CD14-positive monocyte (primary cell): ENCODE measurements around the gene RFX2. TPM values are rescaled to one million over a fixed set of nuclear protein-coding genes. Genes with fewer than 3 reads are reported as not detected.

Experiments
- DNase-seq, 3 donors: peaks; one replicate each; pipeline ENCODE4 v3.0.0-alpha.2; 2011 to 2022
- H2AFZ ChIP-seq: 2 replicates; pipeline ENCODE4 v1.6.0; 2012; ENCODE audit warnings: mild to moderate bottlenecking, low read depth, low read length, inconsistent platforms; ENCODE audit not compliant: insufficient read depth, poor library complexity, severe bottlenecking
- H3K27ac ChIP-seq, 2 donors: 1 replicate in 1 of 2; 2 replicates in 1 of 2; pipeline ENCODE4 v1.5.1; 2012 to 2013; ENCODE audit warnings: low read length in 2 of 2, control low read depth in 1 of 2, inconsistent platforms in 1 of 2, low read depth in 1 of 2, mild to moderate bottlenecking in 1 of 2
- H3K27me3 ChIP-seq, 2 donors: one replicate each; pipeline versions ENCODE4 v1.6.0 to v1.6.1; 2011 to 2013; ENCODE audit warnings: low read length in 2 of 2; ENCODE audit not compliant: control insufficient read depth in 2 of 2, insufficient read depth in 2 of 2
- H3K36me3 ChIP-seq, 2 donors: replicated peaks in 1 of 2; 1 replicate in 1 of 2; 2 replicates in 1 of 2; pipeline versions ENCODE4 v1.5.1 to v1.6.1; 2012 to 2013; ENCODE audit warnings: low read length in 2 of 2, control low read depth in 1 of 2, inconsistent platforms in 1 of 2, mild to moderate bottlenecking in 1 of 2; ENCODE audit not compliant: insufficient read depth in 2 of 2, control insufficient read depth in 1 of 2
- H3K4me1 ChIP-seq, 2 donors: 1 replicate in 1 of 2; 2 replicates in 1 of 2; pipeline versions ENCODE4 v1.5.1 to v1.6.1; 2012 to 2013; ENCODE audit warnings: low read length in 2 of 2, control low read depth in 1 of 2, inconsistent platforms in 1 of 2, mild to moderate bottlenecking in 1 of 2, moderate library complexity in 1 of 2; ENCODE audit not compliant: insufficient read depth in 2 of 2, control insufficient read depth in 1 of 2
- H3K4me2 ChIP-seq: replicated peaks from 2 replicates; pipeline ENCODE3; 2012; ENCODE audit warnings: low read length, moderate library complexity, mild to moderate bottlenecking; ENCODE audit not compliant: poor library complexity, severe bottlenecking; ENCODE audit errors: extremely low read depth
- H3K4me3 ChIP-seq, 3 experiments: fragments of 200-600 bp in 1 of 3; sonication (generic) in 1 of 3; replicated peaks in 1 of 3; 1 replicate in 2 of 3; 2 replicates in 1 of 3; pipeline ENCODE4 v1.5.1; 2011 to 2013; ENCODE audit warnings: low read length in 3 of 3, mild to moderate bottlenecking in 3 of 3, control low read depth in 2 of 3, low read depth in 2 of 3, inconsistent platforms in 1 of 3, moderate library complexity in 1 of 3
- H3K79me2 ChIP-seq: 2 replicates; pipeline ENCODE4 v1.6.0; 2012; ENCODE audit warnings: mild to moderate bottlenecking, control low read depth, inconsistent platforms, low read length, moderate library complexity; ENCODE audit not compliant: insufficient read depth
- H3K9ac ChIP-seq: 2 replicates; pipeline ENCODE4 v1.6.0; 2017; ENCODE audit warnings: low read length, mild to moderate bottlenecking; ENCODE audit not compliant: insufficient read depth, poor library complexity, severe bottlenecking
- H3K9me3 ChIP-seq, 2 donors: replicated peaks in 1 of 2; 1 replicate in 1 of 2; 2 replicates in 1 of 2; pipeline versions ENCODE4 v1.5.1 to v1.6.1; 2012 to 2013; ENCODE audit warnings: low read length in 2 of 2, control low read depth in 1 of 2; ENCODE audit not compliant: control insufficient read depth in 1 of 2, insufficient read depth in 1 of 2
- H4K20me1 ChIP-seq: 2 replicates; pipeline ENCODE4 v1.6.0; 2012; ENCODE audit warnings: mild to moderate bottlenecking, low read length, control low read depth, moderate library complexity; ENCODE audit not compliant: insufficient read depth
- H3K27ac Mint-ChIP-seq, 7 donors: one replicate each; pipeline ENCODE4 v1.8.0; 2020; ENCODE audit warnings: mild to moderate bottlenecking in 7 of 7, mixed read lengths in 7 of 7, moderate library complexity in 6 of 7, inconsistent platforms in 2 of 7
- H3K27me3 Mint-ChIP-seq, 3 donors: one replicate each; pipeline ENCODE4 v1.8.0; 2021 to 2022; ENCODE audit warnings: low read depth in 3 of 3, mild to moderate bottlenecking in 3 of 3, mixed read lengths in 3 of 3, moderate library complexity in 3 of 3, inconsistent platforms in 1 of 3
- H3K36me3 Mint-ChIP-seq, 2 donors: one replicate each; pipeline ENCODE4 v1.8.0; 2020; ENCODE audit warnings: mixed read lengths in 2 of 2, inconsistent platforms in 1 of 2, mild to moderate bottlenecking in 1 of 2
- H3K4me1 Mint-ChIP-seq: one replicate; pipeline ENCODE4 v1.8.0; 2020; ENCODE audit warnings: mild to moderate bottlenecking, mixed read lengths
- H3K4me3 Mint-ChIP-seq, 2 donors: one replicate each; pipeline ENCODE4 v1.8.0; 2020; ENCODE audit warnings: mild to moderate bottlenecking in 2 of 2, mixed read lengths in 2 of 2, moderate library complexity in 1 of 2
- H3K9me3 Mint-ChIP-seq, 7 donors: one replicate each; pipeline ENCODE4 v1.8.0; 2020 to 2022; ENCODE audit warnings: mixed read lengths in 7 of 7, mild to moderate bottlenecking in 6 of 7, moderate library complexity in 6 of 7, inconsistent platforms in 2 of 7
- WGBS: methylation state at CpG from one replicate; pipeline ENCODE4 v1.1.5; 2013; ENCODE audit warnings: missing lambda C conversion rate; ENCODE audit not compliant: insufficient coverage; 5-methylcytosine and 5-hydroxymethylcytosine counted together
- intact Hi-C, 2 donors: fragments of 100-400 bp; cut with micrococcal nuclease; formaldehyde crosslinking; loops; one replicate each; pipeline versions ENCODE4 v1.15.0 to v1.15.1; 2023
- polyA plus RNA-seq, 3 donors: library from polyadenylated mRNA; depleted of rRNA in 1 of 3; unstranded in 2 of 3; stranded (reverse) in 1 of 3; fragments of 300-500 nt in 2 of 3; fragments of >200 nt in 1 of 3; fragmentation: Illumina TruSeq in 2 of 3; gene quantifications; 1 replicate in 2 of 3; 2 replicates in 1 of 3; pipeline ENCODE4 v1.2.3, GENCODE V29; 2012 to 2021
- TF ChIP-seq, protein P1 (sequence below): fragments of 200-600 bp; IDR thresholded peaks from one replicate; pipeline ENCODE4 v1.8.0; 2022; ENCODE audit warnings: antibody characterized with exemption, mild to moderate bottlenecking

RFX2 gene
- polyA plus RNA-seq, 3 donors = 5.7 to 12.9 (median 8.7) TPM

DNA sequence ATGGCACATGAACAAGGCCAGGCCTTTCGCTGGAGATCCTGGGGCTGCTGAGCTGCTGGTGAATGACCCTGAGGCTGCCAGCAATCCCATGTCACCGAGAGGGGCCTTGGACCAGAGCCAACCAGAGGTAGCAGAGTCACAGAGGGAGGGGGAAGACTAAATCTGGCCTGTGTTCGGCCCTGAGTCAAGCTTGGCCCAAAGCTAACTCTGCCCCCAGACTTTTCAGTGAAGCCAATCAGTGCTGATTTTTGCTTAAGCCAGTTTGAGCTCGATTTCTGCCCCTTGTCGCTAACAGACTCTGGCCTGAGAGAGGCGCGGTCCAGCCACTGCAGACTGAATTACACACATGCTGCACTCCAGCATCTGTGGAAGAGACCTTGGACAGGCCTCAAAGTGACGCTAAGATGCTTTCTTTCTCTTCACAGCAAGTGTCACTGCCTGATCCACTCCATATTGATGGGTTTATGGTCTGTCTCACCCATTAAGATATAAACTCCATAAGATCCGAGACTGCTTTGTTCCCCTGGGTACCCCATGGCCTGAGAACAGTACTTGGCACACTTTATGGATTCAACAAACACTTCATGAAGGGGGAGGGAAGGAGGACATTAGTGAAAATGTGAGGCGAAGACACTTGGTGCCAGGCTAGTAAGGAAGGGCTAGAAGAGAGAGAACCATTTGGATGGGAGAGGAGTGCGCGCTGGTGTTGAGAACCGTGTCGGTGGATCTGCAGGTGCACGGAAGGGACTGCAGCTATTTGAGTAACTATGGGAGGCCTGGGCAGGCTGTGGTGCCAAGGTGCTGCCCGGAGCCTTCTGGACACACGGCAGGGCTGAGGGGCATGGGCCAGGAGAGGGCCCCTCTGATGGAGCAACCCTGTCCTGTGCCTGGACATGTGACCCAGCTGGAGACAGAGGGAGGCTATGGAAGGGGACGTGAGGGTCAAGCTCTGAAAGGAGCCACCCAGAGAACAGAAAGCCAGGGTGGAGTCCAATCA is 150.0 kb downstream of the RFX2 start:
- no peak overlapping the region for H3K4me3 Mint-ChIP-seq
- H3K36me3 ChIP-seq = peaks cover 4 to 42% of the 10 kb centered on the region in 2 donors
- no peaks in the 10 kb centered on the region for H3K9me3 ChIP-seq
- intact Hi-C loops = no loop called here
- no peaks in the 10 kb centered on the region for H3K9me3 Mint-ChIP-seq
- DNase-seq = no peak
- peaks cover 96% of the 10 kb centered on the region for H4K20me1 ChIP-seq
- peak overlapping the region in 6 of 7 donors; percentile 29 to 92 (median 64) for H3K27ac Mint-ChIP-seq
- H3K36me3 Mint-ChIP-seq = peaks cover 20 to 31% of the 10 kb centered on the region in 2 donors
- TF ChIP-seq, protein P1, sequence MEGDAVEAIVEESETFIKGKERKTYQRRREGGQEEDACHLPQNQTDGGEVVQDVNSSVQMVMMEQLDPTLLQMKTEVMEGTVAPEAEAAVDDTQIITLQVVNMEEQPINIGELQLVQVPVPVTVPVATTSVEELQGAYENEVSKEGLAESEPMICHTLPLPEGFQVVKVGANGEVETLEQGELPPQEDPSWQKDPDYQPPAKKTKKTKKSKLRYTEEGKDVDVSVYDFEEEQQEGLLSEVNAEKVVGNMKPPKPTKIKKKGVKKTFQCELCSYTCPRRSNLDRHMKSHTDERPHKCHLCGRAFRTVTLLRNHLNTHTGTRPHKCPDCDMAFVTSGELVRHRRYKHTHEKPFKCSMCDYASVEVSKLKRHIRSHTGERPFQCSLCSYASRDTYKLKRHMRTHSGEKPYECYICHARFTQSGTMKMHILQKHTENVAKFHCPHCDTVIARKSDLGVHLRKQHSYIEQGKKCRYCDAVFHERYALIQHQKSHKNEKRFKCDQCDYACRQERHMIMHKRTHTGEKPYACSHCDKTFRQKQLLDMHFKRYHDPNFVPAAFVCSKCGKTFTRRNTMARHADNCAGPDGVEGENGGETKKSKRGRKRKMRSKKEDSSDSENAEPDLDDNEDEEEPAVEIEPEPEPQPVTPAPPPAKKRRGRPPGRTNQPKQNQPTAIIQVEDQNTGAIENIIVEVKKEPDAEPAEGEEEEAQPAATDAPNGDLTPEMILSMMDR = no peak
- H3K4me1 ChIP-seq = peaks cover 16 to 26% of the 10 kb centered on the region in 2 donors
- WGBS = 95% methylated on average over 13 of the region's 18 CpGs
- H3K27me3 ChIP-seq = no peaks in the 10 kb centered on the region
- H3K4me1 Mint-ChIP-seq = peaks cover 41% of the 10 kb centered on the region
- H3K4me2 ChIP-seq = no peak overlapping the region
- no peak overlapping the region for H2AFZ ChIP-seq
- H3K4me3 ChIP-seq = no peak overlapping the region
- H3K27ac ChIP-seq = peak overlapping the region in 1 of 2 donors; percentile 52
- H3K79me2 ChIP-seq = peaks cover 99% of the 10 kb centered on the region
- H3K9ac ChIP-seq = no peak overlapping the region
- peaks cover 0 to 2% (median 0%) of the 10 kb centered on the region in 3 donors for H3K27me3 Mint-ChIP-seq

DNA sequence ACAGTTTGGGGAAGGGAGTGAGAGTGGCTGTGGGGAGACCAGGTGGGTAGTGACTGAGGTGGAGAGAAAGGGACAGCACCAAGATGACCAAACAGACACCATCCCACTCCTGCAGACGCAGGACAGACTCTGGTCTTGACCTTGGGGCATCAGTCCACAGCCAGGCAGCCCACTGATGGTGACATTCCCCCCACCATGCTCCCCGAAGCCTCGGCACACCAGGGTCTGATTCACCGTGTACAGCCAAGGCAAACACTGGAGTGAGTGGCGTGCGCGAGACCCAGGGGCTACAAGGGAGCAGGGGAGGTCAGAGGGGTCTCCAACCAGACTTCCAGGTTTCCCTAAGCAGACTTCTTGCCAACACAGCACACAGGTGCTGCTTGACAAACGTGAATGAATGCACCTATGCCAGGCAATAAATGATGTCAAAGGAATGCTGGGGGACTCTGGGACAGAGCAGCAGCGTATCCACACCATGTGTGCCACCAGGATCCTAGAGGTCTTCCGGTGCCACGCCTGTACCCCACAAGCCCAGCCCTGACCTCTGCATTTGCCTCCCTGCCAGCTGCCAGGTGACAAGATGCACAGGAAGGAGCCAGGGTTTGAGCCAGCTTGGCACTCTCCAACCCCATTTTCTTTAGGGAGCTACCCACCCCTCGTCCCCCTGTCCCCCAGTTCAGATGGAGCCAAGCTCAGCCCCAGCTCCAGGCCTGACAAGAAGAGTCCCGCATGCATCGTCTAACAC is 150.9 kb downstream of the RFX2 start:
- Histone ChIP-seq H3K79me2 (peaks cover 100% of the 10 kb centered on the region), H4K20me1 (peaks cover 97% of the 10 kb centered on the region), H3K4me3 (no peak overlapping the region), H3K9ac (no peak overlapping the region), H3K9me3 (no peaks in the 10 kb centered on the region), H3K4me2 (no peak overlapping the region), H3K4me1 (peaks cover 18 to 30% of the 10 kb centered on the region in 2 donors), H3K27ac (peak overlapping the region in 1 of 2 donors; percentile 52), H2AFZ (no peak overlapping the region), H3K36me3 (peaks cover 3 to 37% of the 10 kb centered on the region in 2 donors), H3K27me3 (no peaks in the 10 kb centered on the region)
- intact Hi-C loops = no loop called here
- DNase-seq = no peak
- peak overlapping the region in 4 of 7 donors; percentile 15 to 75 (median 52) for H3K27ac Mint-ChIP-seq
- H3K36me3 Mint-ChIP-seq = peaks cover 19 to 24% of the 10 kb centered on the region in 2 donors
- H3K27me3 Mint-ChIP-seq = peaks cover 0 to 2% (median 0%) of the 10 kb centered on the region in 3 donors
- peaks cover 48% of the 10 kb centered on the region for H3K4me1 Mint-ChIP-seq
- TF ChIP-seq, protein P1 = no peak
- no peaks in the 10 kb centered on the region for H3K9me3 Mint-ChIP-seq
- WGBS = 95% methylated on average over 12 of the region's 14 CpGs
- H3K4me3 Mint-ChIP-seq = no peak overlapping the region
